ENCODE results near the gene PITPNM3.

Gene PITPNM3

GRCh38 chr17:6435968-6436367, 120.4 kb downstream of the PITPNM3 start:
- peak; percentile 29 for DNase-seq

GRCh38 chr17:6435051-6435450, 121.3 kb downstream of the PITPNM3 start, which contains the start of gene AIPL1:
Gene AIPL1 (minus strand): TSS chr17:6435121. CDS start chr17:6435104, 17 bp downstream.
- DNase-seq = no peak

- DNase-seq = no peak
These were observed 125.6 kb downstream of the PITPNM3 start for GRCh38 chr17:6430769-6431168.

- DNase-seq = no peak
These were observed 127.1 kb downstream of the PITPNM3 start for GRCh38 chr17:6429266-6429665.

- DNase-seq = no peak
These were observed 128.0 kb downstream of the PITPNM3 start for GRCh38 chr17:6428207-6428965.

- no peak for DNase-seq
These were observed 129.0 kb downstream of the PITPNM3 start for GRCh38 chr17:6427279-6427781.

- no peak for DNase-seq
These were observed 129.8 kb downstream of the PITPNM3 start for GRCh38 chr17:6426356-6427101.

- DNase-seq = no peak
These were observed 130.9 kb downstream of the PITPNM3 start for GRCh38 chr17:6425407-6425806.

- no peak for DNase-seq
These were observed 132.4 kb downstream of the PITPNM3 start for GRCh38 chr17:6423931-6424330.

GRCh38 chr17:6422654-6423241, 133.6 kb downstream of the PITPNM3 start:
- no peak for DNase-seq

GRCh38 chr17:6421700-6422604, 134.4 kb downstream of the PITPNM3 start:
- peak; percentile 24 for DNase-seq

- DNase-seq = peak; percentile 5
These were observed 136.1 kb downstream of the PITPNM3 start for GRCh38 chr17:6420173-6420641.

GRCh38 chr17:6415616-6416015, 140.7 kb downstream of the PITPNM3 start:
- DNase-seq = no peak

GRCh38 chr17:6413065-6413464, 143.3 kb downstream of the PITPNM3 start:
- DNase-seq = peak; percentile 35

GRCh38 chr17:6408735-6409134, 147.6 kb downstream of the PITPNM3 start:
- DNase-seq = no peak

- no peak for DNase-seq
These were observed 148.1 kb downstream of the PITPNM3 start for GRCh38 chr17:6408276-6408675.

GRCh38 chr17:6402258-6402657, 154.1 kb downstream of the PITPNM3 start:
- DNase-seq = no peak
